ENCODE measurements around the gene HMGCR.

DNA sequence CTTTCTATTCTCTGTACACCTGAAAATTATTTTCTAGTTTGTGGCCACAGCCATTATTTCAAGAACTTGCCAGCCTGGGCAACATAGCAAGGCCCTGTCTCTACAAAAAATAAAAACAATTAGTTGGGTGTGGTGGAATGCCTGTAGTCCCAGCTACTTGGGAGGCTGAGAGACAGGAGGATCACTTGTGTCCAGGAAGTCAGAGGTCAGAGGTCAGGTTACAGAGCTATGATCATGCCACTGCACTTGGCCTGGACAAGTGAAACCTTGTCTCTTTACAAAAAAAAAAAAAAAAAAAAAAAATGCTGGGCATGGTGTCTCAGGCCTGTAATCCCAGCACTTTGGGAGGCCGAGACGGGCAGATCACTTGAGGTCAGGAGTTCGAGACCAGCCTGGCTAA, 58.3 kb downstream of the HMGCR start:
- TF ChIP-seq, protein P1, sequence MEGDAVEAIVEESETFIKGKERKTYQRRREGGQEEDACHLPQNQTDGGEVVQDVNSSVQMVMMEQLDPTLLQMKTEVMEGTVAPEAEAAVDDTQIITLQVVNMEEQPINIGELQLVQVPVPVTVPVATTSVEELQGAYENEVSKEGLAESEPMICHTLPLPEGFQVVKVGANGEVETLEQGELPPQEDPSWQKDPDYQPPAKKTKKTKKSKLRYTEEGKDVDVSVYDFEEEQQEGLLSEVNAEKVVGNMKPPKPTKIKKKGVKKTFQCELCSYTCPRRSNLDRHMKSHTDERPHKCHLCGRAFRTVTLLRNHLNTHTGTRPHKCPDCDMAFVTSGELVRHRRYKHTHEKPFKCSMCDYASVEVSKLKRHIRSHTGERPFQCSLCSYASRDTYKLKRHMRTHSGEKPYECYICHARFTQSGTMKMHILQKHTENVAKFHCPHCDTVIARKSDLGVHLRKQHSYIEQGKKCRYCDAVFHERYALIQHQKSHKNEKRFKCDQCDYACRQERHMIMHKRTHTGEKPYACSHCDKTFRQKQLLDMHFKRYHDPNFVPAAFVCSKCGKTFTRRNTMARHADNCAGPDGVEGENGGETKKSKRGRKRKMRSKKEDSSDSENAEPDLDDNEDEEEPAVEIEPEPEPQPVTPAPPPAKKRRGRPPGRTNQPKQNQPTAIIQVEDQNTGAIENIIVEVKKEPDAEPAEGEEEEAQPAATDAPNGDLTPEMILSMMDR (IDR thresholded peaks at IDR 0.05), result no peak
- TF ChIP-seq POLR2AphosphoS5 (IDR thresholded peaks at IDR 0.05), result no peak
- TF ChIP-seq POLR2A (IDR thresholded peaks at IDR 0.05), result no peak
